Measurements from ENCODE around the gene PRPF19.

The PRPF19 gene

DNA sequence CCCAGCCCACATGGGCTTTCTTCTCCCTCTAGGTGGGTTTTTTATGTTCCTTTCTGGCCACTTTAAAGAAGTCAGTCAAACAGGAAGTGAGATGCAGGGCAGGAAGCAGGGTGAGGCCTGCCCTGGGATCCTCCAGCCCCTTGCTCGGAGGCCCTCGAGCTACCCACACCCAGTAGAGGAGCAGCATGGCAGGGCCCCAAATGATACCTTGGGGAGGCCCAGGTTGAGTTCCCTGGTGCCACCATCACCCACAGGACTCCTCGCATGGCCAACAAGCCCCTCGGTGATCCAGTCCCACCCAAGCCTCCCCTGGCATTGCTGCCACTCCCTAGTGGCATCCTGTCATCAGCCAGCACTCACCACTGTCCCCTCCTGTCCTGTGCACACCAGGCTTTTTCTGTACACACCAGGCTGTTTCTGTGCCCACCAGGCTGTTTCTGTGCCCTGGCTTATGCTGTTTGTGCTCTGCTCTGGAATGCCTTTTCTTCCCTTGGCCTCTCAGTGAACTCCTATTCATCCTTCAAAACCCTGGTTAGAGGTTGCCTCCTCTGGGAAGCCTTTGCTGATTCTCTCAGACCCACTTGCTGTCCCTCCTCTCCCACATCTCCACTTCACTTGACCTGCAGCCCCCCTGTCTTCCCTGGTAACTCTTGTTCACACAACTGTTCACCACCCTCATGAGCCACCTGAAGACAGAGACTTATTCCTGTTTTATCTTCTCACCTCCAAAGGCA is 47.5 kb downstream of the PRPF19 start:
- no peaks in the 10 kb centered on the region for H3K9me3 ChIP-seq (ENCODE audit: severe bottlenecking)
- no peaks in the 10 kb centered on the region for H3K36me3 ChIP-seq
- no peak overlapping the region for H3K4me3 ChIP-seq (ENCODE audit: low read depth, low read length)
- TF ChIP-seq, protein P1, sequence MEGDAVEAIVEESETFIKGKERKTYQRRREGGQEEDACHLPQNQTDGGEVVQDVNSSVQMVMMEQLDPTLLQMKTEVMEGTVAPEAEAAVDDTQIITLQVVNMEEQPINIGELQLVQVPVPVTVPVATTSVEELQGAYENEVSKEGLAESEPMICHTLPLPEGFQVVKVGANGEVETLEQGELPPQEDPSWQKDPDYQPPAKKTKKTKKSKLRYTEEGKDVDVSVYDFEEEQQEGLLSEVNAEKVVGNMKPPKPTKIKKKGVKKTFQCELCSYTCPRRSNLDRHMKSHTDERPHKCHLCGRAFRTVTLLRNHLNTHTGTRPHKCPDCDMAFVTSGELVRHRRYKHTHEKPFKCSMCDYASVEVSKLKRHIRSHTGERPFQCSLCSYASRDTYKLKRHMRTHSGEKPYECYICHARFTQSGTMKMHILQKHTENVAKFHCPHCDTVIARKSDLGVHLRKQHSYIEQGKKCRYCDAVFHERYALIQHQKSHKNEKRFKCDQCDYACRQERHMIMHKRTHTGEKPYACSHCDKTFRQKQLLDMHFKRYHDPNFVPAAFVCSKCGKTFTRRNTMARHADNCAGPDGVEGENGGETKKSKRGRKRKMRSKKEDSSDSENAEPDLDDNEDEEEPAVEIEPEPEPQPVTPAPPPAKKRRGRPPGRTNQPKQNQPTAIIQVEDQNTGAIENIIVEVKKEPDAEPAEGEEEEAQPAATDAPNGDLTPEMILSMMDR (IDR thresholded peaks at IDR 0.05; ENCODE audit: low read depth, low read length): no peak
- no peak for DNase-seq
- no peaks in the 10 kb centered on the region for H3K27me3 ChIP-seq (ENCODE audit: insufficient read depth, low read depth, severe bottlenecking)
- H3K27ac ChIP-seq: no peak overlapping the region

DNA sequence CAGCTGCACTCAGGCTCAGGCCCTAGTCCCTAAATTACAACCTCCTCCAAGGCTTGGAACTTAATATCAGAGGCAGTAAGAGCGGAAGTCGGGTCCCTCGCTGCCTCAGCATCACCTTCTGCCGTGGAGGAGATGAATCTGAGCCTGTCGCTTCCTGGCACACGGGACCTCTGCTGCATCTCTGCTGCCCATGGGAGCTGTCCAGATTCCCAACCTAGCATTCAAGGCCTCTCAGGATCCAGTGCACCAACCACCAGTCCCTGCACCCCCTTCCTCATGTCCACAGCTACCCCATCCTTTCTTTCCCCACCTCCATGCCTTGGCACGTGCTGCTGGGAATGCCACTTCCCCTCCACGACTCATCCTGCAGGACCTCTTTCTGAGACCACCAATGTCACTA is 48.1 kb downstream of the PRPF19 start:
- H3K36me3 ChIP-seq: no peaks in the 10 kb centered on the region
- no peaks in the 10 kb centered on the region for H3K9me3 ChIP-seq (ENCODE audit: severe bottlenecking)
- H3K27me3 ChIP-seq (ENCODE audit: insufficient read depth, low read depth, severe bottlenecking): no peaks in the 10 kb centered on the region
- no peak for DNase-seq
- TF ChIP-seq, protein P1 (IDR thresholded peaks at IDR 0.05; ENCODE audit: low read depth, low read length): no peak
- H3K4me3 ChIP-seq (ENCODE audit: low read depth, low read length): no peak overlapping the region
- H3K27ac ChIP-seq: no peak overlapping the region

DNA sequence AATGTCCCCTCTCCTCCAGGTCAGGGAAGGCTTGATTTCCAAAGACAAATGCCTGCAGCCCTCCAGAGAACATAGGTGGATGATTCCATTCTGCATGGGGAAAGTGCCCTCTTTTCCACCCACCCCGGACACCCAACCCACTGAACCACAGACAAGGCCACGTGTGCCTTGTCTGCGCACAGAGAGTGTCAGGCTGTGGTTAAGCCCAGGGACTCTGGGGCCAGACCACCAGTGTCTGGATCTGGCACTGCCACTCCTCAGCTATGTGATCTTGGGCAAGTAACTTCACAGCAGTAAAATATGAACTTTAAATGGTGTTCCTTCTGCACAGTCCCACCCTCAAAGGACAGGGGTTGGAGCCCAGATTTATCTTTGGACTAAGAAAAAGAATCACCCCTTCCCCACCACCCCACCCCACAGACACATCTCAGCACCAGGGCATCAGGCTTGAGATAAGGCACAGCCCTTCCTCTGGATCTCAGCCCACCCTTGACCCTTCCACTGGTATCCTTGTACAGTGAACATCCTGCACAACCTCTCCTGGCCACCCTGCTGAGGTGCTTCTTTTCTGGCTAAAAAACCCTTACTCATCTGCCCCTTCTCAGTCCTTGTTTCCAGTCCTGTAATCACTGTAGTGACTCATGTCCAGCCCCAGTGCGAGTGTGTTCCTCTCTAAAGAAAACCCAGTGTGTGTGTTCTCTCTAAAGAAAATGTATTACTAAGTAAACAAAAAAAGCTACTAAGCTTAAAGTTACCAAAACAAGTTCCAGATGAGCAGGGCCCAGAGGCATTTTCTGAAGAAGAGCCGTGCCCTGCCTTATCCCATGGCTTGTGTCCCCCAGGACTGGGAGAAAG is 48.8 kb downstream of the PRPF19 start:
- Histone ChIP-seq H3K36me3 (no peaks in the 10 kb centered on the region), H3K27me3 (ENCODE audit: insufficient read depth, low read depth, severe bottlenecking) (no peaks in the 10 kb centered on the region), H3K27ac (no peak overlapping the region), H3K9me3 (ENCODE audit: severe bottlenecking) (no peaks in the 10 kb centered on the region), H3K4me3 (ENCODE audit: low read depth, low read length) (no peak overlapping the region)
- DNase-seq: no peak
- TF ChIP-seq, protein P1 (IDR thresholded peaks at IDR 0.05; ENCODE audit: low read depth, low read length): no peak

DNA sequence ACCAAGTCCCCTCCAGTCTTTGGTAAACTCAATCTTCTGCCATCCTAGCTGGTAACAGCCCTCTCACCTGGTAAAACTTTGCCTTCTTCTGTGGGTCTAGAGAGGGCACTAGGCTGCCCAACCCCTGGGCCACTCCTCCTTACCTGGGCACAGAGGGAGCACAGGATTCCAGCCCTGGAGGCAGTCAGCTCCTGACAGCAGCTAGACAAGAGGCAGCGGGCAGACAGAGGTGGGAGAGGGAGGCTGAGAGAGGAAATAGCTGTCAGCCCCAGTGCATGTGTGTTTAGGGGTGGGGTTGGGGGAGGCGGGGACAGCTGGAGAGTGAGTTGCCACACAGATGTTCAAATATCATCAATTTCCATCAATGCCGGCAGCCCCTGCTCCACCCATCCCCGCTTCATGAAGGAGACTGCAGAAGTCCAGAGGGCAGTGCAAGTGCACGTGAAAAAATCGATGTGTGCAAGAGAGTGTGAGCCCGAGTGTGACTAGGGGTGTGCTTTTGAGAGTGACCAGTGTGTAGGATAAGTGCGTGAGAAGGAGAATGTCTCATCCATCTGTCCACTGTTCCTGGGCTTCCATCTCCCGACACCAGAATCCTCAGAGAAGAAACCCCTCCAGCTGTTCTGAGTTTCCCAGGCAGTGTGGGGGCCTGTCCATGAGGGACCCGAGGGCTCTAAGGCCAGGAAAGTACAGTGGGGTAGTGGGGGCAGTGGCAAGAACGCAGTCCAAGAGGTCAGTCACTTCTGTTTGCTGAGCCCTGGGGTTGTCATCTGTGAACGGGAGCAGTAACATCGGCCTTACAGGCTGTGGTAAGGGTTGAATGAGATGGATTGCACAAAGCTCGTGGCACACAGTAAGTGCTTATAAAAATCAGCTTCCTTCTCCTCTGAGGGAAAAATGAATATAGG is 50.4 kb downstream of the PRPF19 start, which contains the start of gene PTGDR2:
PTGDR2 (minus strand) TSS at position 225 of the 908 bp plus-strand sequence. CDS start 2,228 bp downstream, outside the sequence.
- Histone ChIP-seq H3K27me3 (ENCODE audit: insufficient read depth, low read depth, severe bottlenecking) (no peaks in the 10 kb centered on the region), H3K36me3 (peaks cover 4% of the 10 kb centered on the region; the same call in 1 of the 2 replicates), H3K4me3 (ENCODE audit: low read depth, low read length) (no peak within 1 kb of the TSS), H3K9me3 (ENCODE audit: severe bottlenecking) (no peaks in the 10 kb centered on the region), H3K27ac (no peak within 1 kb of the TSS)
- DNase-seq: no peak
- TF ChIP-seq, protein P1 (IDR thresholded peaks at IDR 0.05; ENCODE audit: low read depth, low read length): no peak

DNA sequence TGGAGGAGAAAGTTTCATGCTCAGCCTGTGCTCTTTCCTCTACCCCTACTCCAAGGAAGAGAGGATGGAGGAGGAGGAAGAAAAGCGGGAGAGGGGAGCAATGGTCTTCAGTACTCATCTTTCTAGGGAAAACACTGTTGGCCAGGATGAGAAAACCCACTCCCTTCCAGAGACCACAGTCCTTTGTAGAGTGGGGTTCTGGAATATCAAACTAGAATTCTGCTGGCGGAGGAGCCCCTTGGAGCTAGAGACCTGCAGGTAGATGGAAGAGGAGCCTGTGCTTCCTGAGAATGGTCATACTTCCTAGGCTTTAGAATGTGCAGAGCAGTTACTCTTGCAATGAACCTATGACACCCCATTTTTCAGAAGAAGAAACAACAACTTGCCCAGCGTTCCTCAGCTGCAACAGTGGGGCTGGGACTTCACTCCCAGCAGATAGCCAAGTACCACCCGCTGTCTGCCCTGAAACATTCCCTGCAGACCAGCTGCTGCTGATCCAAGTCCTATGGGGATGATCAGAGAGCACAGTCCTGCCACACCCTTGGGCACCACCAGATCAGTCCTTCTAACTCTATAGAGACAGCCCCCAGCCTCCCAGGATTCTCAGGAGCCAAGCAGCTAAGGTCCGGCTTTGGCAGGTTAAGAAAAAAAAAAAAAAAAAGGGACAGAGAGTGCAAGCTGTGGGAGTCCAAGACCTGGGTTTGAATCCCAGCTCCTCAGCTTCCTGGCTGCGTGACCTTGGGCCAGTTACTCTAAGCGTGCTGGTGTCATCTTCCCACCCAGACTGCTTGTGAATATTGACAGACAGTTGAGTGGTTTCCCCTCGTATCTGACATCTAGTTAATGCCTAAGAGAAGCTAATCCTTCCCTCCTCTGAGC is 51.3 kb downstream of the PRPF19 start:
- Histone ChIP-seq H3K36me3 (peaks cover 7% of the 10 kb centered on the region; the same call in 1 of the 2 replicates), H3K4me3 (ENCODE audit: low read depth, low read length) (no peak overlapping the region), H3K27me3 (ENCODE audit: insufficient read depth, low read depth, severe bottlenecking) (no peaks in the 10 kb centered on the region), H3K27ac (no peak overlapping the region), H3K9me3 (ENCODE audit: severe bottlenecking) (no peaks in the 10 kb centered on the region)
- no peak for DNase-seq
- TF ChIP-seq, protein P1 (IDR thresholded peaks at IDR 0.05; ENCODE audit: low read depth, low read length): no peak
